ENCODE results near the gene CD163L1.

DNA sequence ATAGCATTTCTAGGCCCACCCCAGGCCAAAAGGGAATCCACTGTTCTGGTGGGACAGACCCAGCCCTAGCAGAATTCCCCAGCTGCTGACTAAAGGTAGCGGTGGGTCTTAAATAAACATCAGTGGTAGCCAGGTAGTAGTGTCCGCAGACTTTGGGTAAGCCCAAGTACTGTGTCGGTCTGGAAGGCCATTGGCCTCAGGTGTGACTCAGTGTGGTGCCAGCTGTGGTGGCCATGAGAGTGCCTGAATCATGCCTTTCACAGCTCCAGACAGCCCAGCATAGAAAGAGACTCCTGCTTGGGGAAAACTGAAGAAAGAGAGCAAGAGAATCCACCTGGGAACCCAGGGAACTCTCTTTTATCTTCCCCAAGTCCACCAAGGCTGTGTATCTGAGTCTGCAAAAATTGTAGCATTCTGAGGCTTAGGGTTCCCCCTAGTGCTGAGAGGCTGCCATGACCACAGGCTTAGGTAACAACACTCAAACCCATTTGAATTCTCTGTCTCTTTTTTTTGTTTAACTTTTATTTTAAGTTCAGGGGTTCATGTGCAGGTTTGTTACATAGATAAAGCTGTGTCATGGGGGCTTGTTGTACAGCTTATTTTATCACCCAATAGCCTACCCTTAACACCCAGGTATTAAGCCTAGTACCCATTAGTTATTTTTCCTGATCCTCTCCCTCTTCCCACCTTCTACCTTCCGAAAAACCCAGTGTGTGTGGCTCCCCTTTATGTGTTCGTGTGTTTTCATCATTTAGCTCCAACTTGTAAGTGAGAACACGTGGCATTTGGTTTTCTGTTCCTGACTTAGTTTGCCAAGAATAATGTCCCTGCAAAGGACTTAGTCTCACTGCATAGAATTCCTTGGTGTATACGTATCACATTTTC lies 16.7 kb upstream of the CD163L1 start:
- TF ChIP-seq, protein P1, sequence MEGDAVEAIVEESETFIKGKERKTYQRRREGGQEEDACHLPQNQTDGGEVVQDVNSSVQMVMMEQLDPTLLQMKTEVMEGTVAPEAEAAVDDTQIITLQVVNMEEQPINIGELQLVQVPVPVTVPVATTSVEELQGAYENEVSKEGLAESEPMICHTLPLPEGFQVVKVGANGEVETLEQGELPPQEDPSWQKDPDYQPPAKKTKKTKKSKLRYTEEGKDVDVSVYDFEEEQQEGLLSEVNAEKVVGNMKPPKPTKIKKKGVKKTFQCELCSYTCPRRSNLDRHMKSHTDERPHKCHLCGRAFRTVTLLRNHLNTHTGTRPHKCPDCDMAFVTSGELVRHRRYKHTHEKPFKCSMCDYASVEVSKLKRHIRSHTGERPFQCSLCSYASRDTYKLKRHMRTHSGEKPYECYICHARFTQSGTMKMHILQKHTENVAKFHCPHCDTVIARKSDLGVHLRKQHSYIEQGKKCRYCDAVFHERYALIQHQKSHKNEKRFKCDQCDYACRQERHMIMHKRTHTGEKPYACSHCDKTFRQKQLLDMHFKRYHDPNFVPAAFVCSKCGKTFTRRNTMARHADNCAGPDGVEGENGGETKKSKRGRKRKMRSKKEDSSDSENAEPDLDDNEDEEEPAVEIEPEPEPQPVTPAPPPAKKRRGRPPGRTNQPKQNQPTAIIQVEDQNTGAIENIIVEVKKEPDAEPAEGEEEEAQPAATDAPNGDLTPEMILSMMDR (IDR thresholded peaks at IDR 0.05) = peak in 1 of 3 donors; percentile 12
- no peak for TF ChIP-seq EP300 (IDR thresholded peaks at IDR 0.05)
